ENCODE results near the gene TPM2. TPM values are rescaled to one million over a fixed set of nuclear protein-coding genes. Genes with fewer than 3 reads are reported as not detected.
A peak's percentile ranks its signal among the peaks of the same experiment; 100 is the strongest.

The TPM2 gene
- total RNA-seq, 2 experiments from 2014 or later: 12.0 to 12.8 TPM

DNA sequence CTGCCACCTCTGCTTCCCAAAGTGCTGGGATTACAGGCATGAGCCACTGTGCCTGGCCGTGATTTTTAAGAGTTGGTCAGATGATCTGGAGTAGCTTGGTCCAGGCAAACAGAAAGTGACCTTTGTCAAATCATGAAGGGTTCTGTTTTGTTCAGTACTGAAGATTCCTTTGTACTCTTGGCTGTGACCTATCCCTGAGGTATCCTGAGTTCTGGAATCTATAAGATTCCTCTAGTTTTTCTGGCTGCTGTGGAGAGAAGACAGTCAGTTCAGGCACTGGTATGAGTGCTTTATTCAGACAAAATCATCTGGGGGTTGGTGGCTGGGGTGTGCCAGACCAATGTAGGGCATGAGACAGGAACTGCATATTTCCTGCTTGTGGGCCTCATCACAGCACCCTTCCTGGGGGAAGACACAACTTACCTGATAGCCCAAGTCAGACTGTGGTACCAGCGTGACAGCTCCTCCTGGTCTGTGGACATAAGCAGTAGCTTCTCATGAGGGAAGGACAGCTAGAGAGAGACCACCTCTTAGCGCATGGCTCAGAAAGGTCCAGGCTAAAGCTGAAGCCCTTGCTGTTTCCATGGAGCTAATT is 27.9 kb downstream of the TPM2 start:
- H3K9me3 Mint-ChIP-seq (ENCODE audit: insufficient read depth): no peaks in the 10 kb centered on the region
- ATAC-seq (no peak), DNase-seq (peak; percentile 44)
- peaks cover 46% of the 10 kb centered on the region for H3K36me3 Mint-ChIP-seq (ENCODE audit: low read depth)
- POLR2A ChIA-PET: interaction anchor here (0.7 to 4.8 kb wide), 5 partner anchors 11 to 590 kb away, joined by 3 to 54 read pairs (median 6); partner anchors contain the start of gene SIT1
- H3K4me1 Mint-ChIP-seq (ENCODE audit: low read depth): peaks cover 90% of the 10 kb centered on the region
- H3K27ac Mint-ChIP-seq: peak overlapping the region; percentile 86
- CTCF ChIA-PET: interaction anchor here (1.1 to 12.4 kb wide), 9 partner anchors 10 to 91 kb away, joined by 3 to 214 read pairs (median 8); partner anchors contain the start of genes CD72, GBA2, RGP1 and SIT1
- peak overlapping the region; percentile 86 for H3K4me3 Mint-ChIP-seq
- H3K27me3 Mint-ChIP-seq (ENCODE audit: low read depth): peaks cover 3% of the 10 kb centered on the region

GRCh38 chr9:35660966-35661415 is 28.7 kb downstream of the TPM2 start:
- Mint-ChIP-seq H3K36me3 (ENCODE audit: low read depth) (peaks cover 46% of the 10 kb centered on the region), H3K27me3 (ENCODE audit: low read depth) (peaks cover 3% of the 10 kb centered on the region), H3K4me3 (peak overlapping the region; percentile 31), H3K4me1 (ENCODE audit: low read depth) (peaks cover 90% of the 10 kb centered on the region), H3K27ac (peak overlapping the region; percentile 54), H3K9me3 (ENCODE audit: insufficient read depth) (no peaks in the 10 kb centered on the region)
- POLR2A ChIA-PET: interaction anchor here (1.6 to 1.7 kb wide), 3 partner anchors 10 to 56 kb away, joined by 4 to 7 read pairs (median 6); partner anchors contain the start of gene SIT1
- DNase-seq (no peak), ATAC-seq (no peak)
- CTCF ChIA-PET: interaction anchor here (1.1 to 12.4 kb wide), 8 partner anchors 14 to 90 kb away, joined by 3 to 214 read pairs (median 36); partner anchors contain the start of genes CD72, GBA2, RGP1 and SIT1

GRCh38 chr9:35659340-35659739 is 30.4 kb downstream of the TPM2 start:
- Mint-ChIP-seq H3K27ac (peak overlapping the region; percentile 97), H3K4me3 (peak overlapping the region; percentile 92), H3K9me3 (ENCODE audit: insufficient read depth) (no peaks in the 10 kb centered on the region), H3K27me3 (ENCODE audit: low read depth) (peaks cover 3% of the 10 kb centered on the region), H3K36me3 (ENCODE audit: low read depth) (peaks cover 46% of the 10 kb centered on the region), H3K4me1 (ENCODE audit: low read depth) (peaks cover 79% of the 10 kb centered on the region)
- DNase-seq: no peak
- CTCF ChIA-PET: interaction anchor here (0.9 to 12.4 kb wide), 18 partner anchors 10 to 564 kb away, joined by 3 to 214 read pairs (median 14); partner anchors contain the start of genes CA9, CD72, CREB3 and SIT1
- ATAC-seq: no peak
- POLR2A ChIA-PET: interaction anchor here (1.1 to 3.8 kb wide), 6 partner anchors 10 to 69 kb away, joined by 3 to 59 read pairs (median 8); no protein-coding TSS in a partner anchor

DNA sequence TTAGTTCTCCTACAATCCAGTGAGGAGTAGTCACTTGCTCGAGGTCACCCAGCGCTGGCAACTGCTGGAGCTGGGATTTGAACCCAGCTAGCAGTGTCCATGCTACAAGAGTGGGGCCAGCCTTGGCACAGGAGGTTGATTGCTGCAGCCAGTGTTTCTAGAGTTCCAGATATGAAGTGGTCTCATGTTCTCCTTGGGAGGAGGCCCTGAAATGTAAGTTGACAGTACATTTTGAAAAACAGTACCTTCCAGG is 30.8 kb downstream of the TPM2 start:
- ATAC-seq: no peak
- no peak for DNase-seq
- Mint-ChIP-seq H3K27me3 (ENCODE audit: low read depth) (peaks cover 3% of the 10 kb centered on the region), H3K4me1 (ENCODE audit: low read depth) (peaks cover 74% of the 10 kb centered on the region), H3K4me3 (peak overlapping the region; percentile 92), H3K36me3 (ENCODE audit: low read depth) (peaks cover 46% of the 10 kb centered on the region), H3K9me3 (ENCODE audit: insufficient read depth) (no peaks in the 10 kb centered on the region), H3K27ac (peak overlapping the region; percentile 97)
- POLR2A ChIA-PET: interaction anchor here (1.1 to 3.8 kb wide), 6 partner anchors 9 to 69 kb away, joined by 3 to 59 read pairs (median 8); no protein-coding TSS in a partner anchor
- CTCF ChIA-PET: interaction anchor here (0.9 to 12.4 kb wide), 22 partner anchors 11 to 564 kb away, joined by 3 to 214 read pairs (median 6); partner anchors contain the start of genes CA9, CD72, CREB3 and SIT1

- POLR2A ChIA-PET: interaction anchor here (0.6 to 3.8 kb wide), 15 partner anchors 7 to 555 kb away, joined by 3 to 59 read pairs (median 5); partner anchors contain the start of genes ARHGEF39, CA9, CREB3 and GBA2
- peak; percentile 73 for ATAC-seq
Observed at GRCh38 chr9:35658137-35658967, 31.4 kb downstream of the TPM2 start, which contains the start of gene CCDC107. CCDC107 (plus strand) TSS chr9:35658292; CDS start chr9:35658380, 88 bp downstream.

GRCh38 chr9:35657546-35658136 is 32.1 kb downstream of the TPM2 start, which contains the start of gene RMRP:
RMRP (minus strand) TSS chr9:35658019.
- H3K27me3 Mint-ChIP-seq (ENCODE audit: low read depth): peaks cover 3% of the 10 kb centered on the region
- H3K9me3 Mint-ChIP-seq (ENCODE audit: insufficient read depth): no peaks in the 10 kb centered on the region
- ChIA-PET CTCF (interaction anchor here (0.7 to 12.4 kb wide), 29 partner anchors 10 to 171 kb away, joined by 3 to 214 read pairs (median 5); partner anchors contain the start of genes CD72, CREB3, RGP1 and SIT1), POLR2A (interaction anchor here (0.6 to 3.8 kb wide), 15 partner anchors 8 to 554 kb away, joined by 3 to 59 read pairs (median 5); partner anchors contain the start of genes ARHGEF39, CA9, CREB3 and GBA2)
- H3K4me3 Mint-ChIP-seq: peak within 1 kb of the TSS; percentile 92
- peak within 1 kb of the TSS; percentile 97 for H3K27ac Mint-ChIP-seq
- H3K36me3 Mint-ChIP-seq (ENCODE audit: low read depth): peaks cover 37% of the 10 kb centered on the region
- DNase-seq: peak; percentile 94
- peak; percentile 92 for ATAC-seq
- H3K4me1 Mint-ChIP-seq (ENCODE audit: low read depth): peaks cover 62% of the 10 kb centered on the region

More at GRCh38 chr9:35658137-35658967, 31.4 kb downstream of the TPM2 start, which contains the start of gene CCDC107:
- Mint-ChIP-seq H3K27me3 (ENCODE audit: low read depth) (peaks cover 3% of the 10 kb centered on the region), H3K36me3 (ENCODE audit: low read depth) (peaks cover 44% of the 10 kb centered on the region), H3K4me1 (ENCODE audit: low read depth) (peaks cover 69% of the 10 kb centered on the region), H3K9me3 (ENCODE audit: insufficient read depth) (no peaks in the 10 kb centered on the region), H3K27ac (peak within 1 kb of the TSS; percentile 97), H3K4me3 (peak within 1 kb of the TSS; percentile 92)
- peak; percentile 84 for DNase-seq
- CTCF ChIA-PET: interaction anchor here (0.7 to 12.4 kb wide), 34 partner anchors 11 to 563 kb away, joined by 3 to 214 read pairs (median 5); partner anchors contain the start of genes CA9, CD72, CREB3 and RGP1

GRCh38 chr9:35656831-35657545 is 32.7 kb downstream of the TPM2 start:
- no peak for DNase-seq
- Mint-ChIP-seq H3K27me3 (ENCODE audit: low read depth) (peaks cover 3% of the 10 kb centered on the region), H3K4me1 (ENCODE audit: low read depth) (peaks cover 58% of the 10 kb centered on the region), H3K36me3 (ENCODE audit: low read depth) (peaks cover 30% of the 10 kb centered on the region), H3K9me3 (ENCODE audit: insufficient read depth) (no peaks in the 10 kb centered on the region), H3K4me3 (peak overlapping the region; percentile 92), H3K27ac (peak overlapping the region; percentile 97)
- ChIA-PET POLR2A (interaction anchor here (0.7 to 3.8 kb wide), 12 partner anchors 8 to 554 kb away, joined by 3 to 59 read pairs (median 6); partner anchors contain the start of genes ARHGEF39, CA9, CREB3 and GBA2), CTCF (interaction anchor here (0.8 to 12.4 kb wide), 15 partner anchors 10 to 171 kb away, joined by 3 to 214 read pairs (median 25); partner anchors contain the start of genes CD72, CREB3, RGP1 and SIT1)
- ATAC-seq: no peak

GRCh38 chr9:35656348-35656747 is 33.4 kb downstream of the TPM2 start:
- no peak for ATAC-seq
- POLR2A ChIA-PET: interaction anchor here (0.9 to 3.8 kb wide), 4 partner anchors 9 to 76 kb away, joined by 4 to 59 read pairs (median 10); partner anchors contain the start of genes ARHGEF39, CREB3 and TLN1
- DNase-seq: no peak
- Mint-ChIP-seq H3K4me3 (no peak overlapping the region), H3K36me3 (ENCODE audit: low read depth) (peaks cover 26% of the 10 kb centered on the region), H3K27ac (no peak overlapping the region), H3K4me1 (ENCODE audit: low read depth) (peaks cover 59% of the 10 kb centered on the region), H3K27me3 (ENCODE audit: low read depth) (peaks cover 3% of the 10 kb centered on the region), H3K9me3 (ENCODE audit: insufficient read depth) (no peaks in the 10 kb centered on the region)
- CTCF ChIA-PET: interaction anchor here (1.1 to 12.4 kb wide), 9 partner anchors 8 to 75 kb away, joined by 3 to 214 read pairs (median 34); partner anchors contain the start of genes ARHGEF39, CD72, CREB3 and SIT1

GRCh38 chr9:35653611-35654010 is 36.1 kb downstream of the TPM2 start:
- Mint-ChIP-seq H3K27me3 (ENCODE audit: low read depth) (peaks cover 3% of the 10 kb centered on the region), H3K27ac (no peak overlapping the region), H3K9me3 (ENCODE audit: insufficient read depth) (no peaks in the 10 kb centered on the region), H3K36me3 (ENCODE audit: low read depth) (peaks cover 21% of the 10 kb centered on the region), H3K4me3 (no peak overlapping the region), H3K4me1 (ENCODE audit: low read depth) (peaks cover 48% of the 10 kb centered on the region)
- no peak for DNase-seq
- ATAC-seq: no peak
- CTCF ChIA-PET: interaction anchor here (1.0 to 12.4 kb wide), 3 partner anchors 6 to 38 kb away, joined by 3 to 272 read pairs (median 214); partner anchors contain the start of genes ARHGEF39, CD72 and SIT1
- POLR2A ChIA-PET: no interaction called here

DNA sequence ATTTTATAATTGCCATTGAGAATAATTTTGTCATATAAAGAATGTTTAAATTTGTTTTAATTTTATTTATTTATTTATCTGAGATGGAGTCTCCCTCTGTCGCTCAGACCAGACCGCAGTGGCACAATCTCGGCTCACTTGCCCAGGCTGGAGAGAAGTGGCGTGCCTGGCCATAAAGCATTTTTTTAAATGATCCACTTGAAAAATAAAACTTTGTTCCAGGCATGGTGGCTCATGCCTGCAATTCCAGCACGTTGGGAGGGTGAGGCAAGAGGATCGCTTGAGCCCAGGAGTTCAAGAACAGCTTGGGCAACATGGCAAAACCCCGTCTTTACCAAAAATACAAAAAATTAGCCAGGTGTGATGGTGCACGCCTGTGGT is 36.9 kb downstream of the TPM2 start:
- Mint-ChIP-seq H3K27ac (no peak overlapping the region), H3K27me3 (ENCODE audit: low read depth) (peaks cover under 1% of the 10 kb centered on the region), H3K4me1 (ENCODE audit: low read depth) (peaks cover 54% of the 10 kb centered on the region), H3K36me3 (ENCODE audit: low read depth) (peaks cover 26% of the 10 kb centered on the region), H3K4me3 (no peak overlapping the region), H3K9me3 (ENCODE audit: insufficient read depth) (no peaks in the 10 kb centered on the region)
- DNase-seq (no peak), ATAC-seq (no peak)
- CTCF ChIA-PET: interaction anchor here (12.4 kb wide), 1 partner anchor 37 kb away, joined by 272 read pairs; the partner anchor contains the start of gene CD72
- POLR2A ChIA-PET: no interaction called here

Measured in activated CD8-positive, alpha-beta T cell treated with anti-CD3 and anti-CD28 coated beads, Interleukin-2, amount 10 ng/mL, durations not matched to agents 7 days and 5 days (primary cell).